Measurements from ENCODE around the gene PROX2.

Gene PROX2

DNA sequence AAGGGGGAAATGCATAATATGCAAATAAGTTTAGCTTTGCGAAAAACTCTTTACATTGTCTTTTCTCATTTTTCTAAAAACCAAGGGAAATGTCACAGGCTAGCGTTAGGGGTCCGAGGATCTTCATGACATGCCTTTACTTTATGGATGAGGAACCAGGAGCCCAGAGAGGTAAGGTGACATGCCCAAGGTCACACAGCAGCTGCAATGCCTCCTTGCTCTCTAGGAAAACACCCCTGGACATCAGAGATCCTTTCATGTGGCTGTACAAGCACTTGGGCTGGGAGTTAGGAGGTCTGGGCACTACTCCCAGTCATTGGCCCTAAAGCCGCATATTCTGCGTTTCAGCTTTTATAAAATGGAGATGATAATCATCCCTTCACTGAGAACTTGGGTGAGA is 741 bp downstream of the PROX2 start:
- DNase-seq: no peak

DNA sequence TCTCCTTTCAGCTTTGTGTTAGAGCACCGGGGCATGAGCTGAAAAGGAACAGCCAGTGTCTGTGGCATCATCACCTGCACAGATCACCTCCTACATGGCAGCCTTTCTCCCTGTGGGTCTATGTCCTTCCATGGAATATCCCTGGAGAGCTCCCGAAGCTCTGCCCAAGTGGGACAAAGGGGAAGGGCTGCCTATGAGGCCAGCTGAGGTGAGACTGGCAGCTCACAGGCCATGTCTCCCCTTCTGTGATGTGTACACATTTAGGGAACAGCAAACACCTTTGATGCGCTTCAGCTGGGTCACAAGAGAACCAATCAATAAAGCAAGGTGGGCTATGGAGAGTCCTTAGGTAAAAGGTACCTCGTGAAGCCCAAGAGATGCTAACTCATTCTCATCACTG is 4.1 kb downstream of the PROX2 start:
- DNase-seq: no peak

- no peak for DNase-seq
Observed at GRCh38 chr14:74868739-74869138, 7.2 kb downstream of the PROX2 start.

DNA sequence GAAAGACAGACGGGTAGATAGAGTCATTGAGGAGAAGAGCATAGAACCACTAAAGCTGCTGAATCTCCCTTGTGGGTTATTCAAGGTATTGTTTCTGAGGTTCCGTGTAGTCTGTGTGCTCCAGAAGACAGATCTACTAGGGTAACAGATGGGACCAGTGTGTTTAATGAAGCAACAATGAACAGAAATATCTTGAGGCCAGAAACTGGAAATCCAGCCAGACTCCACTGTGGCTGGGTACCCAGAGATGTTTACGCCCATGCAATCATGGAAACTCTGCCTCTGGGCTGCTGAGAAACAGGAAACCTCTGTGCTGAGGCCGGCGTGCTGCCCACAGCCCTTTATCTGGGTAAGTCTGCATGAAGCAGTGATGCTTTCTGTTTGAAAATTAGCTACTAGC is 8.3 kb downstream of the PROX2 start:
- DNase-seq: no peak

GRCh38 chr14:74866708-74867389 is 9.1 kb downstream of the PROX2 start:
- no peak for DNase-seq

DNA sequence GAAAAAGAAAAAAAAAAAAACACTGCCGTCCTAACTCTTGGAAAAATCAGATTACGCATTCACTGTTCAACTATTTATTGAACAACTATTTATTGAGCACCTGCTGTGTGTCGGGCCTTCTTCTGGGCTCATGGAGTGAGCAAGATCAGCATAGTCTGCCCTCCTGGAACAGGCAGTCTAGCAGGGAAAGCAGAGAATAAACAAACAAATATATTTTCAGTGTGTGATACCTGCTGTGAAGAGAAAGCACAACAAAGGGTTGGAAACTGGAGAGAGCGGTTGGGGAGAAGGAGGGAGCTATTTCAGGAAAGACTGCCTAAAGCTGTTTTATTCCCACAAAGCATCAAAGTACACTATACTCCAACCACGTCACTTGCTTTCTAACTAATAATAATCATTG is 10.8 kb downstream of the PROX2 start:
- DNase-seq: no peak

DNA sequence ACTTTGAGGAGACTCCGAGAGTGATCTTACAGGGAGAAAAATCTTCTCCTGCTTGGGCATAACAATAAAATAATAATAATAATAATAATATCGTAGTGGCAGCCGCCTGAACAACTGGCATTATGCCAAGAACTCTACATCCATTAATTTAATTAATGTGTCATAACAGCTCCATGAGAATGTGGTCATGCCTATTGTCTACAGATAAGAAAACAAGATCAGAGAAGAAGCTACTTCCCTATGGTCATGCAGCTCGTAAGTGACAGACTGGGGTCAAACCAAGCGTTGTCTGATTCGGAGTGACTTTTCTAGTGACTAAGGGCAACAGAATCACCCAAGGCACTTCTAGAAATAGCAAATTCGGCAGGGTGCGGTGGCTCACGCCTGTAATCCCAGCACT is 11.7 kb downstream of the PROX2 start:
- no peak for DNase-seq

DNA sequence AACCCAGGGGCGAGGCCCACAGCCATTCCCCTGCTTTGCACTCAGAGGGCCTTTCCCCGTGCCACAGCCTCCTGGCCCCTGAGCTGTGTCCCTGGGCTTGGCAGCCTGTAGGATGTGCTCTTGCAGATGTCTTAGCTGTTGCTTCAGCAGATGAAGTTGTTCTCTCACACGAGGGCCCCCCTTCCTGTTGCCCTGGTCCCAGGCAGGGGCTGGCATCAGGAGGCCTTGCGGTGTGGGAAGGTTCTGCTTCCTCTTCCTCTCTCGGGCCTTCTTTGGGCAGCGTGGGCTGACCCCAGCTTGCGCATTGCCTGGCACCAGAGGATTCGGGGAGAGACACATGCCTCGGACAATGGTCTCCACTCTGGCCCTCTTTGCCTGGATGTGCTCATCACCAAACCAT is 12.7 kb downstream of the PROX2 start:
- DNase-seq: no peak

DNA sequence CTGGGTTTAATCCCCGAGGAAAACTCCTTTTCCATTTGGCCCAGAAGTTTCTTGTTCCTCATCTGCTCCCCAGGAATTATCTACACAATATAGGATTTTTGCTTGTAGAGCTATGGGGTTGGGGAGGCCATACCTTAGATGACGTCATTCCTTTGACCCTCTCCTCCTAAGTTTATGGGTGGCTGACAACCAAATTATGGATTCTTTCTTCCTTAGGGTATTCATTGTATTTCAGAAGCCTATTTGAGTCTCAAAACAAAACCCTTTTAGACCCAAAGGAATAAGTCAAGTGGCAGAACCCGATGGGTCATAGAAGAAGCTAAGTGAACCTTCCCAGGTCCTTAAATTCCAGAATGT is 14.2 kb downstream of the PROX2 start:
- no peak for DNase-seq

DNA sequence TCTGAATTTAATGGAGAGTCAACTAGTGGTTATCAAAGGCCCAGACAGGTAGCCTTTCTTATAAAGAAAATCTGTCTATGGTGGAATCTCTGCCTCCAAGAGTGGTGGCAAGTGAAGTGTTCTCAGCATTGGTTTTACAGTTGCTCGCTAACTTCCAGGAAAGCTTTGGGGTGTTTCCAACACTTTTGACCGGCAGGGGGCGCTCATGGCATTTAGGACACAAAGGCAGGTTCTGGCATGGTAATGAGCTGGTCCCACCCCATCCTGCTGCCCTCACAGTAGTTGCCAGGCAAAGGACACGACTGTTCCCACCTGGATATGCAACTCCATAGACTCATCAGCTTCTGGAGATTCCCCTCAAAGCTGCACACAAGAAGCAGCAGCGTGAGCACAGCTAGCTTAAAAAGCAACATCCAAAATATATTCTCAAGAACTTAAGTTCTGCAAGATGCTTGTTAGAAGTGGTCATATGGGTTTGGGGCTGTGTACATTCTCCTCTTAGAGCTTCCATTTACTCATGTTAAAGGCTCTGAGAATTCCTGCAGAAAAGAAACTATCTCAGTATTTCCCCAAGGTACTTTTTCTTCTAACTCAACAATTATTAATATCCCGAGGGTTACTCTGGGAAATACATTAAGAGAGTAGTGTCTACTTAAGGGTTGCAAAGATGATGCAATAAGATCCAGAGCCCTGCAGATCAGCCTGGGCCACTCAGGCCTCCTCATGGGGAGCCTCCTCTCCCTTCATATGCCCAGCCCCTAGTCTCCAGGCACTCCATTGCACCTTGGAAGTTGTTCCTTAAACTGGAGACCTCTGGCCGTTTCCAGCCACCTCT is 14.8 kb downstream of the PROX2 start:
- DNase-seq: peak; percentile 12

DNA sequence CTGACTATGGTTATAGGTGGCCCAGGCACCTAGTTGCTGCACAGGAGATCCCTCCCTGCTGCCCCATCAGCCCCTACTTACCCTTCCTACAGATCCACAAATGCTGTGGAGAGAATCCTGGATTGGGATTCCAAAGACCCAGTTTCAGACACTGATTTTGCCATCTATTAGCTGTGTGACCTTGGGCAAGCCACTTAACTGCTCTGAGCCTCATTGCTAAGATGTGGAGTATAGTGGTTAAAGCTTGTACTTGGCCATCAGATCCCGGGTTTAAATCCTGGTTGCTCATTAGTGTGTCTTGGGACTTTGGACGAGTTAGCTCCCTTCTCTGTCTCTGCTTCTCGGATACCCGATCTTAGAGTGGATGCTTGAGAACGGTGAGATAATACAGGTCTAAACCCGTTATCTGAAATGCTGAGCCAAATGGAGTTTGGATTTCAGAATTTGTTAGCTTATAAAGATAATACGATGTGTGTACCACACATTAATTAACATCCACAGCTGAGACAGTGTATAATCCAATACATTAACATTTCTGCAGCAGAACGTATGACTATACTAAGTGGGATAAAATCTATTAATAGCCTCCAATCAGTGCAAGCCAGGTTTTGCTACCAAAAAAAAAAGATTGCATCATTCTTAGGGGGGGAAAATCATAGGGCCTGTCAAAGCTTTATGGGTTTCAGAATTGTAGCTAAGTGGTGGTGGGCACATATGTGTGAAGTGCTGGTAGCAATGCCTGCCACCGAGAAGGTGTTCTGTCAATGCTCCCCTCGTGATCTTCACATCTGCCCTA is 16.0 kb downstream of the PROX2 start:
- no peak for DNase-seq

GRCh38 chr14:74858022-74858421 is 17.9 kb downstream of the PROX2 start:
- DNase-seq: no peak

DNA sequence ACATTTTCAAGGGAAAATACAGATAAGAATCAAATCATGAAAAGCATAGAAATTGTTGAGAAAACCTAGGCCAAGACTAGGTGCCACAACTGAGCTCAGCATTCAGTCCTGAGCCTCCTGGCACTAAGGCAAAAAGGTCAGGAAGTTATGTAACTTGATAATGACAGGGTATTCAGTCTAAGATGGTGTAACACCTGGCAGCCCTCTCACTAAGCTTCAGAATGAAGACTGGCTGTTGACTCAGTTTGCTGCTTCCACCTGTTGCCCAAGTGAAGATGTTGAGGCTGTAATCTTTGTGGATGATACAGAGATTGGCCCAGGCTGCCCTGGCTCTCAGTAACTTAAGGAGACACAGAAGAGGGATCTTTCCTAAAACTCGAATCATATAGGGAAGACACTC is 19.6 kb downstream of the PROX2 start:
- no peak for DNase-seq

GRCh38 chr14:74855945-74856344 is 20.0 kb downstream of the PROX2 start:
- no peak for DNase-seq

DNA sequence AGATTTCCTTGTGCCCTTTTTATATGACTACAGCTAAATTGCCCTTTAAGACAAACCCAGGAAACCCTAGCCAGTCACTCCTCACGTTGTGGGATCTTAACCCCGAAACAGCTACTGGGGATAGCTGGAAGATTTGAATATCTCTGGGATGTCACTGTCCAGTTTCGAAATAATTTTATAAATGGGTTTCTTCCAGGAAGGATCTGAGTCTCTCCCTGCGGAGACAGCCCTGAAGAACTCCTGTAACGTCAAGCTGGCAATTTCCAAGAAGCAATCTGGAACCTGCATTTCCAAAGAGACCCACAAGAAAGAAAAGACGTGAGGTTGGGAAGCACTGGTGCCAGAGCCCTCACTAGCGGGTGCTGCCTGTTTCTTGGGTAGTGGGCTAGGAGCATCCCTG is 20.9 kb downstream of the PROX2 start:
- no peak for DNase-seq

DNA sequence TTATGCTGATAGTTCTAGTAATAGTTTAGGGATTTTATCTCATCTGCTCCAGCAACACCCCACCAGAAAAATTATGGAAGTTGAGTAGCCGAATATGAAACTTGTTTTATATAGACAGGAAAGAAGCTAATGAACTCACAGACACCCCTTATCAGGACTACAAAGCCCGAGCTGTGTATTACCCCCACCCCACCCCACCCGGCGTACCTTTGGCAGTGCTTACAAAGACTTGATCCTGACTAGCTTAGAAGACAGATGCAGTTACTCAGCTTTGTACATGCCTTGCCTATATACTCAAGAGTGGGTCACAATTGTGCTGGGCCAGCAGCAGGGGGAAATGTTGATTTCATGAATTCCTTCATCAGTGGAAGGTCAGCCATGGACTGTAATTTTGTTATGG is 22.4 kb downstream of the PROX2 start:
- DNase-seq: no peak

DNA sequence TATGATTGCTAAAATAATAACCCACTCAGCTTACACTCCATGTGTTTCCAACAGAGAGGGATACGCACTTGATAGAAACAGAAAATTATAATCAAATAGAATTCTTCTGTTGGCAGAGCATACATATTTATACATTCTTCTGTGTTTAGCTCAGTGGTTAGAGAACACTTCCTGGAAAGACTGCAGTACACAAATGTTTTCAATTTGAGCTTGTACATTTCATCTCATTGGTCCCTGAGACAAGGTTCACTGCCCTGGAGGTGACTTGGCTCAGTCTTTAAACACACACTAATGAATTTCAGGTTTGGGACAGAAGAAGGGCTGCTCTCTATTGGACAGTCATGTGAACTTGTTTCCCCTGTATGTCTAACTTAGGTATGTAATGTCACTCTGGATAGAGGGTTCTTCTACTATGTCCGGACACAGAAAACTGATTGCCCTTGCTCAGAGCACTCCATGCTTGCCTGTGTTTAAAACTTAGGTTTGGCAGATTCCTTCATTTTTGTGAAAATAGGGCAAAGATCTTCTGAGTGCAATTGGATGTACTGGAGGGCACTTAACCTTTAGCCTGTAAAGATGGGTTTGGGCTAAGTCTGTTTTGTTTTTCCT is 22.9 kb downstream of the PROX2 start:
- no peak for DNase-seq

- DNase-seq: no peak
Observed at GRCh38 chr14:74848768-74849167, 27.2 kb downstream of the PROX2 start.

DNA sequence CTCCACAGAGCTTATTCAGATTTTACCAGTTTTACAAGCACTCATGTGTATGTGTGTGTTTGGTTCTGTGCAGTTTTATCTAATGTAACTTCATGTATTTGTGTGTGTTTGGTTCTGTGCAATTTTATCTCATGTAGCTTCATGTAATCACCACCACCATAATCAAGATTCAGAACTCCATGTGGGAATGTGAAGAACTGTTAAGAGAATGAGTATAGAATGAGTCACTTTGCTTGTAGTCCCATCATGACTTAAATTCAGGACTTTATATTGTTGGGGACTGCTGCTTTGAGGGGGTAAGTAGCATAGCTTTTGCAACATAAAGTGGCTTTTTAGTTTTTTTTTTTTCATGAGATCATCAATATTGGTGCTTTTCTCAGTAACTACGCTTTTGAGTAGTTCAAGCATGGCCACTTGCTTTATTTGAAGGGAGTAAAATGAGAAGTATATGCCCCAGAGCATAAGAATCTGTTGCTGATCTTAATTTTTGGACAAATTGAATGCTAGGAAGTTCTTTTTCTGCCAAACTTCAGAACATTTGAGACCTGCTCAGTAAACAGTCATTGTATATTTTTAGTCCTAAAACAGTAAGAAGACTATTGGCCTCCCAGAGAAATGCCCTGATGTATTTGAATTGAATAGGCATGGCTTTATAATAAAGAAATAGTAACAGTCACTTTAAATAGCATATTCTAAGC is 28.8 kb downstream of the PROX2 start:
- no peak for DNase-seq

DNA sequence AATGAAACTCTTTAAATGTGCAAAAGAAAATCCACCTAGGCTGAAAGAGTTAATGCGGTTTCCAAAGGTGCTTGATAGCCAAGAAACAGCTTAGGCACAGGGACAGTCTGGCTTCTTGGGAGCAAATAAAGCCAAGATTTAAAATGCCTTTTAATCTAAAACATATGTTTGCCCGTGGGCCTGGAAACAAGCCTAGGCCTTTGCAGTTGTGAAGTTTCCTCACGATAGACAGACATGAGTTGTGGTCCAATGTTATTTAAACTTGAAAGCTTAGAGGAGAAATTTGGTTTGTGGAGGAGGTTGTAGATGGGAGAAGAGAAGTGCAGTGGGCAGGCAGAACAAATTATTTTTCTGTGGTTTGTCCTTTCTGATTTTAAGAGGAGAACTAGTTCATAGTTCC is 29.8 kb downstream of the PROX2 start:
- no peak for DNase-seq

DNA sequence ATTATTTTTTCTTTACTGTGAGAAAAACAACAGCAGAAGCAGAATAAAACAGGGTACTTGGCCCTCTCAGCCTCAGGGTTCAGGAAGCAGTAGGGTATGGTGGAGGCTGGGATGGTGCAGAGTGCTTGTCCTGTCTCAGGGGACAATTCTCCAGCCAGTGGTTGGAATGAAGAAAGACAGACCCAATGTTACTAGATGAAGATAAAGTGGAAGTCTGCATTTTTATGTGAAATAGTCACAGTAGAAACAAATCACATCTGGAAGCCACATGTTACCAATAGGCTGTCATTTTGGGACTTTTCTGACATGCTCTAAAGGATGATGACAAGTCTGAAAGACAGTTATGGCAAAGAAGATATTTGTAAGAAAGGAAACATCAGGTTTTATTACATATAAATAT is 32.3 kb downstream of the PROX2 start:
- DNase-seq: no peak

DNA sequence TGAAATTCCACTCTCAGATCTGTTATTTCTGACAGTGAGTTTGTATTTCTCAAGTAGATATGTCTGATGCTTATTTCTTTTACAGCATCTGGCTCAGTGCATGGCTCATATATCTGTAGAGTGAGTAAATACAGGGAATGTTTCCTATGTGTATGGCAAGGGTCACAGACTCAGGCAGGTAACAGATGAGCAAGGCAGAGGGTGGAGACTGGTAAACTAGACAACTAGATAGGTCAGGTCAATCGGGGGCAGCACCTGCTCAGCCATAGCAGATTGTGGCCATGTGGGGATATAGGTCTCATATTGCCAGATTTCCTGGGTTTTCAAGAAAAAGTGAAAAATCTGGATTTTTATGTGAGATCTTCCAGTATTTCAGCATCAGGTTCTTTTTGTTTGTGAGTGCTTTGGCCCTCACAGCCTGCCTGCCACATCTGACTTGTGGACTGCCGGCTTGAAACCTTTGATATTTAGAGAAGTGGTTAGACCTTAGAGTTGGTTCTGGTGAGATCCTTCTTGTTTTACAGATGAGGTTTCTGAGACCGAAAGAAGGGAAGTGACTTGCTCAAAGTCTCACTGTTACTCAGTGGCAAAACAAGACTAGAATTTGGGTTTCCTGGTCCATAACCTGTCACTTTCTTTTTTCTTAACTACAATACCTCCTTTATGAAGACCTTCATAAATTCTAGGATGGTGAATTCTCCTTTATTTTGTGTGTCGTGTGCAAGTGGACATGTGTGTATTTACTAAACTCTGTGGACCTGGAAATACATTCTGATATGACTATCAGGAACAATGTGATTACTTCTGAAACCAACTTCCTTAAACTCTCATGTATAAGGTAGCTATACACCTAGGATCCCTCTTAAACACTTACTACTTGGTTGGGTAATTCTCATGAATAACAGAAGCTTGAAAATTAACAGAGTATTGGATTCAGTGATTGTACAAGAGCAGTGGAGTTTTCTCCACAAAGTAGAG is 34.4 kb downstream of the PROX2 start:
- DNase-seq: no peak

All from NCI-H1436 treated with DMSO at 0.1 percent for 48 hours (cell line).